ENCODE data around the gene CLTCL1. TPM values are rescaled to one million over a fixed set of nuclear protein-coding genes. Genes with fewer than 3 reads are reported as not detected.

Gene CLTCL1
- total and polyA plus RNA-seq, 9 of the 15 experiments (the other 6 are each of a cell fraction or from before 2014, with no cell fraction given): 1.1 to 11.7 (median 5.0) TPM

- TF ChIP-seq ZNF280B (CRISPR knock-in tag; IDR thresholded peaks at IDR 0.05) (no peak), ZNF41 (CRISPR knock-in tag; conservative IDR thresholded peaks at IDR 0.05) (no peak), GATAD2B (IDR thresholded peaks at IDR 0.05; ENCODE audit: borderline replicate concordance) (no peak), MLLT1 (IDR thresholded peaks at IDR 0.05) (peak; percentile 23 to 69; a peak in 2 of 4 replicates), NBN (IDR thresholded peaks at IDR 0.05; ENCODE audit: low read depth) (0 out of 2 replicates have a peak, but pooled peaks have one; percentile 9), CREM (IDR thresholded peaks at IDR 0.05; ENCODE audit: low read depth) (no peak), RNF2 (IDR thresholded peaks at IDR 0.05) (no peak; the same call in 1 of the 2 replicates), SPI1 (IDR thresholded peaks at IDR 0.05; ENCODE audit: borderline replicate concordance, low read depth, low read length) (peak; percentile 48; the same call in 1 of the 2 replicates), BRCA1 (IDR thresholded peaks at IDR 0.05) (no peak), BRCA1 (CRISPR knock-in tag; IDR thresholded peaks at IDR 0.05) (no peak), ASH1L (IDR thresholded peaks at IDR 0.05; ENCODE audit: borderline replicate concordance, low read depth, partially characterized antibody) (no peak), TEAD2 (tag; IDR thresholded peaks at IDR 0.05) (no peak), HDAC3 (IDR thresholded peaks at IDR 0.05; ENCODE audit: borderline replicate concordance, partially characterized antibody) (no peak), CREB3 (tag; conservative IDR thresholded peaks at IDR 0.05; ENCODE audit: low read depth) (no peak), KDM4B (IDR thresholded peaks at IDR 0.05; ENCODE audit: borderline replicate concordance in 2 of 2, low read depth in 1 of 2) (no peak), RBM14 (IDR thresholded peaks at IDR 0.05; ENCODE audit: borderline replicate concordance, insufficient read depth, low read depth, low read length) (no peak), CBFA2T2 (conservative IDR thresholded peaks at IDR 0.05) (no peak), RBM34 (IDR thresholded peaks at IDR 0.05; ENCODE audit: borderline replicate concordance, insufficient read depth, low read length) (no peak), XRCC4 (IDR thresholded peaks at IDR 0.05; ENCODE audit: extremely low read depth, insufficient read depth, insufficient read length) (no peak), USF2 (CRISPR knock-in tag; IDR thresholded peaks at IDR 0.05) (no peak; the same call in 1 of the 2 replicates), JUND (IDR thresholded peaks at IDR 0.05; ENCODE audit: borderline replicate concordance, low read depth, low read length) (0 out of 2 replicates have a peak, but pooled peaks have one; percentile 23), JUND (tag; IDR thresholded peaks at IDR 0.05; ENCODE audit: borderline replicate concordance, low read depth, low read length) (0 out of 3 replicates have a peak, but pooled peaks have one; percentile 36)
These were observed 1.9 kb downstream of the CLTCL1 start (continued) for GRCh38 chr22:19289475-19290161.
